HEK293 (cell line): ENCODE data around the gene RIPOR3.

Experiments used
- CTCF ChIP-seq: fragments of 450-650 bp; formaldehyde crosslinking; IDR thresholded peaks from 2 replicates; pipeline ENCODE4 v1.5.1; 2016; ENCODE audit warnings: missing biosample characterization, missing genetic modification characterization
- SP2 ChIP-seq: fragments of 450-650 bp; formaldehyde crosslinking; IDR thresholded peaks from 2 replicates; pipeline ENCODE4 v1.5.1; 2016; ENCODE audit warnings: missing biosample characterization, missing genetic modification characterization
- YY1 ChIP-seq: fragments of 450-650 bp; formaldehyde crosslinking; IDR thresholded peaks from 2 replicates; pipeline ENCODE4 v1.5.1; 2018; ENCODE audit warnings: missing biosample characterization, missing genetic modification characterization
- ZBTB7A ChIP-seq: fragments of 450-650 bp; formaldehyde crosslinking; IDR thresholded peaks from 2 replicates; pipeline ENCODE4 v1.5.1; 2016; ENCODE audit warnings: low read depth, missing biosample characterization, missing genetic modification characterization
- ZFP37 ChIP-seq: fragments of 450-650 bp; formaldehyde crosslinking; IDR thresholded peaks from 2 replicates; pipeline ENCODE4 v1.5.1; 2016; ENCODE audit warnings: missing biosample characterization, missing genetic modification characterization
- ZNF16 ChIP-seq: fragments of 450-650 bp; formaldehyde crosslinking; IDR thresholded peaks from 2 replicates; pipeline ENCODE4 v1.5.1; 2016; ENCODE audit warnings: low read depth, missing biosample characterization, missing genetic modification characterization
- ZNF184 ChIP-seq: fragments of 450-650 bp; IDR thresholded peaks from 2 replicates; pipeline ENCODE4 v1.5.1; 2018; ENCODE audit warnings: missing biosample characterization, mild to moderate bottlenecking, missing genetic modification characterization
- ZNF391 ChIP-seq: fragments of 450-650 bp; formaldehyde crosslinking; IDR thresholded peaks from 2 replicates; pipeline ENCODE4 v1.5.1; 2016; ENCODE audit warnings: low read depth, missing biosample characterization, missing genetic modification characterization, borderline replicate concordance
- ZNF426 ChIP-seq: fragments of 450-650 bp; formaldehyde crosslinking; IDR thresholded peaks from 2 replicates; pipeline ENCODE4 v1.5.1; 2017; ENCODE audit warnings: missing biosample characterization, missing genetic modification characterization, mild to moderate bottlenecking, inconsistent platforms, moderate library complexity
- ZNF449 ChIP-seq: fragments of 450-650 bp; formaldehyde crosslinking; IDR thresholded peaks from 2 replicates; pipeline ENCODE4 v1.5.1; 2017; ENCODE audit warnings: missing biosample characterization, mild to moderate bottlenecking, missing genetic modification characterization, moderate library complexity
- ZNF514 ChIP-seq: fragments of 450-650 bp; formaldehyde crosslinking; IDR thresholded peaks from 2 replicates; pipeline ENCODE4 v1.5.1; 2016; ENCODE audit warnings: missing biosample characterization, missing genetic modification characterization
- ZNF571 ChIP-seq: fragments of 450-650 bp; formaldehyde crosslinking; IDR thresholded peaks from 2 replicates; pipeline ENCODE4 v1.5.0; 2017; ENCODE audit warnings: missing biosample characterization, missing genetic modification characterization
- ZNF792 ChIP-seq: fragments of 450-650 bp; formaldehyde crosslinking; IDR thresholded peaks from 2 replicates; pipeline ENCODE4 v1.5.1; 2016; ENCODE audit warnings: missing biosample characterization, missing genetic modification characterization

- TF ChIP-seq YY1 (tag by site-specific recombination), result no peak
- no peak for TF ChIP-seq SP2 (tag by site-specific recombination)
- TF ChIP-seq ZNF426 (tag by site-specific recombination), result no peak
- TF ChIP-seq ZNF792 (tag by site-specific recombination), result no peak
- TF ChIP-seq CTCF, result no peak
- no peak for TF ChIP-seq ZNF571 (tag by site-specific recombination)
- TF ChIP-seq ZNF391, result no peak
- no peak for TF ChIP-seq ZNF16 (tag by site-specific recombination)
- TF ChIP-seq ZBTB7A, result no peak
- no peak for TF ChIP-seq ZNF514 (tag by site-specific recombination)
- no peak for TF ChIP-seq ZNF449 (tag by site-specific recombination)
- TF ChIP-seq ZFP37 (tag by site-specific recombination), result no peak
- no peak for TF ChIP-seq ZNF184 (tag by site-specific recombination)
Measured at GRCh38 chr20:50666709-50667298, 24.5 kb downstream of the RIPOR3 start.
